Endodermal cell (in vitro differentiated cells): ENCODE results near the gene METTL23. TPM values are rescaled to one million over a fixed set of nuclear protein-coding genes. Genes with fewer than 3 reads are reported as not detected.
A peak's percentile ranks its signal among the peaks of the same experiment; 100 is the strongest.

Source experiments
- DNase-seq: peaks from one replicate; pipeline ENCODE4 v3.0.0-alpha.2; 2017
- H3K27ac ChIP-seq: 2 replicates; pipeline ENCODE4 v1.5.1; 2013; ENCODE audit warnings: mild to moderate bottlenecking, low read depth, low read length, moderate library complexity
- H3K27me3 ChIP-seq: 2 replicates; pipeline ENCODE4 v1.6.1; 2013; ENCODE audit warnings: mild to moderate bottlenecking, low read length, moderate library complexity; ENCODE audit not compliant: insufficient read depth, control insufficient read depth, poor library complexity, severe bottlenecking
- H3K36me3 ChIP-seq: 2 replicates; pipeline ENCODE4 v1.7.0; 2013; ENCODE audit warnings: mild to moderate bottlenecking, low read length, moderate library complexity; ENCODE audit not compliant: control insufficient read depth, insufficient read depth
- H3K4me1 ChIP-seq: one replicate; pipeline ENCODE4 v1.7.0; 2013; ENCODE audit warnings: low read length; ENCODE audit not compliant: control insufficient read depth, insufficient read depth
- H3K4me3 ChIP-seq: 2 replicates; pipeline ENCODE4 v1.5.1; 2013; ENCODE audit warnings: mild to moderate bottlenecking, low read length, moderate library complexity
- H3K9ac ChIP-seq: 2 replicates; pipeline ENCODE4 v1.6.1; 2013; ENCODE audit warnings: mild to moderate bottlenecking, low read length, moderate library complexity; ENCODE audit not compliant: poor library complexity, severe bottlenecking; ENCODE audit errors: extremely low read depth
- H3K9me3 ChIP-seq: 2 replicates; pipeline ENCODE4 v1.6.1; 2013; ENCODE audit warnings: mild to moderate bottlenecking, low read length, moderate library complexity; ENCODE audit not compliant: control insufficient read depth
- H3K27ac Mint-ChIP-seq: 2 replicates; pipeline ENCODE4 v1.8.0; 2020; ENCODE audit warnings: mixed read lengths
- H3K27me3 Mint-ChIP-seq: 2 replicates; pipeline ENCODE4 v1.8.0; 2021; ENCODE audit warnings: mild to moderate bottlenecking, mixed read lengths; ENCODE audit not compliant: insufficient read depth
- H3K36me3 Mint-ChIP-seq: 2 replicates; pipeline ENCODE4 v1.8.0; 2020; ENCODE audit warnings: low read depth, mixed read lengths
- H3K4me1 Mint-ChIP-seq: 2 replicates; pipeline ENCODE4 v1.8.0; 2020; ENCODE audit warnings: mixed read lengths
- H3K4me3 Mint-ChIP-seq: 2 replicates; pipeline ENCODE4 v1.8.0; 2020; ENCODE audit warnings: mild to moderate bottlenecking, moderate library complexity, mixed read lengths
- H3K9me3 Mint-ChIP-seq: 2 replicates; pipeline ENCODE4 v1.8.0; 2020; ENCODE audit warnings: mild to moderate bottlenecking, mixed read lengths
- WGBS, 2 experiments: methylation state at CpG; one replicate each; pipeline versions ENCODE4 v1.1.5 to v1.1.7; 2013; ENCODE audit warnings: missing lambda C conversion rate in 2 of 2, mixed read lengths in 1 of 2; ENCODE audit not compliant: insufficient coverage in 1 of 2, insufficient read length in 1 of 2; 5-methylcytosine and 5-hydroxymethylcytosine counted together
- total RNA-seq, 2 donors: library from RNA; stranded (reverse); fragmentation: NEBNext Ultra II Directional in 1 of 2; extraction: Animal tissue kit (Norgen Biotek cat#: 25700) in 1 of 2; gene quantifications; 2 replicates in 1 of 2; 3 replicates in 1 of 2; pipeline ENCODE4 v1.2.1, GENCODE V29; 2021
- TF ChIP-seq, protein P1 (sequence below): fragments of 200-600 bp; sonication (generic); conservative IDR thresholded peaks from 2 replicates; pipeline ENCODE4 v1.5.0; 2021; ENCODE audit warnings: antibody characterized with exemption, mild to moderate bottlenecking

Gene METTL23
- total RNA-seq, 2 donors from 2014 or later: 31.3 to 39.9 TPM

DNA sequence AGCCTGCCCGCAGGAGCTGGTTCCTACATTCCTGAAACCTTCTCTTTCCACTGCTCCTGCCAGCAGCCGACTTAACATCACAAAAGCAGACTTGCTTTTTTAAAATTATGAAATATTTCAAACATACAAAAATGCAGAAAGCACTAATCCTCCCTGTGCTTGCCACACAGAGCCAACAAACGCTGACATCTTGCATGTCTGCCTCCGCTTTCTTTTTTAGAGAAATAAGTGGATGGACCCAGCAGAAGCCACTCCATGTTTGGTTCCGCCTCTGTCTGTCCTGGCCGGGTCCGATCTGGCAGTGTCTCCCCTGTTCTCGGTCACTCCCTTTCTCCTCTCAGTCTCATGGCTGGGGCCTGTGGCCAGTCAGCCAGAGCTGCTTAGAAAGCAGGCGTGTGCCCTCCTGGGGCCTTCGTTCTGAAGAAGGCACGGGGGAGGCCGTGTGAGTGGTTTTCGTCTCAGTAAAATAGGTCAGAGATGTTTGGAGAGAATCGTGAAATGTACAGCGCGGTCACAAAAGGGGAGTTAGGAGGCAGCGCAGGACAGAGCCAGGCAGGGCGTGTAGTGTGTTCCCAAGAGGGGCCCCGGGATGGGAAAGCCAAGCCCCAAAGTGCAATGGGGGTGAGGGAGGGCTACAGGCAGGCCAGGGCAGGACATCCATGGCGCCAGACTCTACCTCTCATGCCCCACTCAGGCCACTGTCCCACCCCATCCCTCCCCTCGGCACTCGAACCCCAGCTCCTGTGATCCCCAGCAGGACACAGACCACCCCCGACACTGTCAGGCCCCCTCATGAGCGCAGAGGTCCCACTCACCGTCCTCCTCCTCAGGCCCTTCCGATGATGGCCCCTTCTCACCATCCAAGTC is 39.1 kb upstream of the METTL23 start:
- no peaks in the 10 kb centered on the region for H3K27me3 Mint-ChIP-seq
- H3K36me3 Mint-ChIP-seq: peaks cover 8% of the 10 kb centered on the region
- no peaks in the 10 kb centered on the region for H3K27me3 ChIP-seq
- peaks cover 7% of the 10 kb centered on the region for H3K4me1 Mint-ChIP-seq
- H3K9ac ChIP-seq: no peak overlapping the region
- H3K36me3 ChIP-seq: peaks cover 4% of the 10 kb centered on the region
- DNase-seq: no peak
- no peak overlapping the region for H3K27ac ChIP-seq
- TF ChIP-seq, protein P1, sequence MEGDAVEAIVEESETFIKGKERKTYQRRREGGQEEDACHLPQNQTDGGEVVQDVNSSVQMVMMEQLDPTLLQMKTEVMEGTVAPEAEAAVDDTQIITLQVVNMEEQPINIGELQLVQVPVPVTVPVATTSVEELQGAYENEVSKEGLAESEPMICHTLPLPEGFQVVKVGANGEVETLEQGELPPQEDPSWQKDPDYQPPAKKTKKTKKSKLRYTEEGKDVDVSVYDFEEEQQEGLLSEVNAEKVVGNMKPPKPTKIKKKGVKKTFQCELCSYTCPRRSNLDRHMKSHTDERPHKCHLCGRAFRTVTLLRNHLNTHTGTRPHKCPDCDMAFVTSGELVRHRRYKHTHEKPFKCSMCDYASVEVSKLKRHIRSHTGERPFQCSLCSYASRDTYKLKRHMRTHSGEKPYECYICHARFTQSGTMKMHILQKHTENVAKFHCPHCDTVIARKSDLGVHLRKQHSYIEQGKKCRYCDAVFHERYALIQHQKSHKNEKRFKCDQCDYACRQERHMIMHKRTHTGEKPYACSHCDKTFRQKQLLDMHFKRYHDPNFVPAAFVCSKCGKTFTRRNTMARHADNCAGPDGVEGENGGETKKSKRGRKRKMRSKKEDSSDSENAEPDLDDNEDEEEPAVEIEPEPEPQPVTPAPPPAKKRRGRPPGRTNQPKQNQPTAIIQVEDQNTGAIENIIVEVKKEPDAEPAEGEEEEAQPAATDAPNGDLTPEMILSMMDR: no peak
- H3K9me3 ChIP-seq: no peaks in the 10 kb centered on the region
- H3K4me3 ChIP-seq: no peak overlapping the region
- peak overlapping the region; percentile 85 for H3K27ac Mint-ChIP-seq
- no peaks in the 10 kb centered on the region for H3K4me1 ChIP-seq
- no peak overlapping the region for H3K4me3 Mint-ChIP-seq
- H3K9me3 Mint-ChIP-seq: no peaks in the 10 kb centered on the region
- WGBS, 2 experiments: 79 to 89% methylated on average over 13 to 26 of the region's 26 CpGs

DNA sequence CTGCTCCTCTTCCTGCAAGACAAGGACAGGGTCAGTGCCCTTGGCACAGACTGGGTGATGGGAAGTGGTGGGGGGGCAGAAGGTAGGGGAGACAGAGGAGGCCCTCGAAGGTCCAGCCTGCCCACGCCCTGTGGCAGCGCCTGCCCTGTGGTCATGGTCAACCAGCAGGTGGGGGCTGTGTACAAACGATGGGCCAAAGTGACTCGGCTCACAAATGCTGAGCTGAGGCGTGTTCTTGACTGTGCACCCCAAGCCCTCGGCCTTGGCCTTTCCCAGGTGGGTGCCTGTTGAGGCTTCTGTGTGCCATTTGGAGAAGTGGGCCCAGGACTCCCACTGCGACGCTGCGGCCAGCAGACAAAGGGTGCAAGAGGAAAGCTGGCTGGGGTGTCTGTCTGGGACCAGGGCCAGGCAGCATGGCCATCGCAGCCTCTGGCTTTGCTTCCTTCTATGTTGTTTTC is 38.4 kb upstream of the METTL23 start:
- Mint-ChIP-seq H3K27ac (peak overlapping the region; percentile 85), H3K27me3 (no peaks in the 10 kb centered on the region), H3K4me1 (peaks cover 7% of the 10 kb centered on the region), H3K36me3 (peaks cover 8% of the 10 kb centered on the region), H3K4me3 (no peak overlapping the region), H3K9me3 (no peaks in the 10 kb centered on the region)
- H3K36me3 ChIP-seq: peaks cover 1% of the 10 kb centered on the region
- WGBS, 2 experiments: 95 to 96% methylated on average over 9 to 11 of the region's 11 CpGs
- H3K27me3 ChIP-seq: no peaks in the 10 kb centered on the region
- no peak overlapping the region for H3K4me3 ChIP-seq
- H3K27ac ChIP-seq: no peak overlapping the region
- no peak overlapping the region for H3K9ac ChIP-seq
- DNase-seq: no peak
- no peaks in the 10 kb centered on the region for H3K9me3 ChIP-seq
- TF ChIP-seq, protein P1: no peak
- H3K4me1 ChIP-seq: no peaks in the 10 kb centered on the region

DNA sequence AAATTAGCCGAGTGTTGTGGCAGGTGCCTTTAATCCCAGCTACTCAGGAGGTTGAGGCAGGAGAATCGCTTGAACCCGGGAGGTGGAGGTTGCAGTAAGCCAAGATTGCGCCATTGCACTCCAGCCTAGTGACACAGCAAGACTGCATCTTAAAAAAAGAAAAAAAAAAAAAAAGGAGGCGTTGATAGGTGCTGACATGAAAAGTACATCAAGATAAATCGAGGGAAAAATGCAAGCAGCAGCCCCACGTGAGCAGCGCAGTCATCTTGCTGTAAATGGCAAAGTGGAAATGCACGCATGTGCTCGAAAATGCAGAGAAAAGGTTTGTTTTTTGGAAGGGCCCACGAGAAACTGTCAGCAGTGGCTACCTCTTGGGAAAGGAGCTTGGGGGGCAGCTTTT is 36.8 kb upstream of the METTL23 start:
- Mint-ChIP-seq H3K4me1 (peaks cover 5% of the 10 kb centered on the region), H3K9me3 (no peaks in the 10 kb centered on the region), H3K27ac (no peak overlapping the region), H3K4me3 (no peak overlapping the region), H3K36me3 (peaks cover 5% of the 10 kb centered on the region), H3K27me3 (no peaks in the 10 kb centered on the region)
- no peak overlapping the region for H3K27ac ChIP-seq
- no peaks in the 10 kb centered on the region for H3K9me3 ChIP-seq
- 96% methylated on average over 11 of the region's 11 CpGs for WGBS, 2 experiments
- no peaks in the 10 kb centered on the region for H3K36me3 ChIP-seq
- H3K9ac ChIP-seq: no peak overlapping the region
- no peak for DNase-seq
- no peak overlapping the region for H3K4me3 ChIP-seq
- no peaks in the 10 kb centered on the region for H3K4me1 ChIP-seq
- TF ChIP-seq, protein P1: no peak
- H3K27me3 ChIP-seq: no peaks in the 10 kb centered on the region
